GM12892 (cell line): ENCODE data around the gene MEGF11.

Experiments used
- POLR2AphosphoS5 ChIP-seq: IDR thresholded peaks from 2 replicates; pipeline ENCODE4 v1.6.1; 2011; ENCODE audit warnings: low read depth, low read length, control low read depth
- TAF1 ChIP-seq: IDR thresholded peaks from 2 replicates; pipeline ENCODE4 v1.6.1; 2011; ENCODE audit warnings: low read depth, mild to moderate bottlenecking, control low read depth, low read length, borderline replicate concordance

DNA sequence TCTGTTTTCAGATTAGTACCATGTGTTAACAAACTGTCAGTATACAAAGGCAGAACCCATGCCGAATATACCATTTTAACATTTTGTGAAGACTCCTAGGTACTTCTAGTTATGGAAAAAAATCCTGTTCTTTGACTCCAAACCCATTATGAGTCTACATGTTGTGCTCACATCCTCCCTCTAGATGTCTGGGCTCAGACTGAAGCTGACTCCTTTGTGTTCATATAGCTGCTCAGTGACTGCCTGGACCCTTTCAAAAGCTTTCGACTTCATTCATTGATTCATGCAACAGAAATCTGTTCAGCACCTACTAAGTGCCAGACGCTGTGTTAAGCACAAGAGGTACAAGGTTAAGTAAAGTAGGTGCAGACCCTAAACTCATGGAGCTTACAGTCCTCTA lies 60.5 kb downstream of the MEGF11 start:
- TF ChIP-seq POLR2AphosphoS5, result no peak
- no peak for TF ChIP-seq TAF1
